SW 1271 (cell line): ENCODE measurements around the gene P2RX4.
"Not testable (repeated sequence)": the region's sequence is repeated elsewhere in the genome, so short reads cannot be mapped to it uniquely, and the experiment has no call there.

Experiments
- DNase-seq, 2 experiments: peaks; one replicate each; lab custom pipeline; 2025; lab: John Stamatoyannopoulos, UW

The P2RX4 gene

DNA sequence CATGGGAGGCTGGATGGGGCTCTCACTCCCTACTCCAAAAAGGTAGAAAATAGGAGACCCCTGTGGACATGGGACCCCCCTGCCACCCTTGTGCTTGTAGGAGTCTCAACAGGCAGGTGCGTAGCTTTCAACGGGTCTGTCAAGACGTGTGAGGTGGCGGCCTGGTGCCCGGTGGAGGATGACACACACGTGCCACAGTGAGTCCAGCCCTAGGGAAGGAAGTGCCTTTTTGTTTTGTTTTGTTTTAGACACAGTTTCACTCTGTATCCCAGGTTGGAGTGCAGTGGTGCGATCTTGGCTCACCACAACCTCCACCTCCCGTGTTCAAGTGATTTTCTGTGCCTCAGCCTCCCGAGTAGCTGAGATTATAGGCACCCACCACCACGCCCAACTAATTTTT is 12.9 kb downstream of the P2RX4 start:
- no peak for DNase-seq

DNA sequence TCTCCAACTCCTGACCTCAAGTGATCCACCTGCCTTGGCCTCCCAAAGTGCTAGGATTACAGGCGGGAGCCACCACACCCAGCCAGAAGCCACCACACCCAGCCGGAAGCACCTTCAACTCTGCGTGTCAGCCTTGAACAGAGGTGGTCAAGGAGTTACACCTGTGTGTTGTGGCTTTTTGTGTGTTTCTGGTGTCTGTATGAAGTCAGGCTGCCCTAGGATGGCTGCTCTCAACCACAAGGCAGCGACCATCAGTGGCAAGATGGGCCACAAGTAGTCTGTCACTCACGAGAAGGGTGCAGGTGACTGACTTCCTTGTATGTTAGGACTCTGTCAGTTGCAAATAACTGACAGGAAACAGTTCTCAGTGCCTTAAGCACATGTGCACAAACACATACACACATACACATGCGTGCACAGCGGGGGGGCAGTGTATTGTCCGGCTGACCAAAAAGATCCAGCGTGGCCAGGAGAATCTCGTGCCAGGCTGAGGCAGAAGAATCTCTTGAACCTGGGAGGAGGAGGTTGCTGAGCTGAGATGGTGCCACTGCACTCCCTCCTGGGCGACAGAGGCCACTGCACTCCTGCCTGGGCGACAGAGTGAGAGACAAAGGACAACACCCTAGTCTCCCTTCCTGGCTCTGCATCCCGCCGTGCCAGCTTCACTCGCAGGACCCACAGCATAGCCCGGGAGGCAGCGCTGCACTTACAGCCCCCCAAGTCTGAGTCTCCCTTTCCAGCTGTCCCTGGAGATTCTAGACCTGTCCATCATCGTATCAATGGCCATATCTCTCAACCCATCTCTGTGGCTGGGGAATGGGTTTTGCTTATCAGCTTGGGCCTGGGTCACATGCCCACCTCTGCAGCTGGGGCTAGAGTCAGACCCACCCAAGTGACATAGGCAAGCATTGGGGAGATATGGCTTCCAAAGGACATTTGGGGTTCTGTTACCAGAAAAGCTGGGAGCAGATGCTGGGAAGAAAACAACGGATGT is 13.7 kb downstream of the P2RX4 start:
- DNase-seq, result no peak

DNA sequence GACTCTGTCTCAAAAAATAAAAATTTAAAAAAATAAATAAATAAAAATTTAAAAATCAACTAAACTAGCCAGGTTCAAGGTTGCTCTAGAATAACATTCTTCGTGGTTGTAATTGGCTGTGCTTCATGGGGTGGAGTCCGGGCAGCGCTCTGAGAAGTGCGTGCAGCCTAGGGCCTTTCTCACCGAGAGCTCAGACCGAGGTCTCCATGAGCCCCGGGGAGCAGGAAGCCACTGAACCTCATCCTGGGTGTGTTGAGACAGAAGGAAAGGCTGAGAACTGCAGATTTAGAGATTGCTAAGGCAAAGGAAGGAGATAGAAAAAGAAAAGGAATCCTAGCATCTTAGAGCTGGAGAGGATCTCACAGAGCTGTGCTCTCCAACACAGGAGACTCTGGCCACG is 14.7 kb downstream of the P2RX4 start:
- DNase-seq, result no peak

DNA sequence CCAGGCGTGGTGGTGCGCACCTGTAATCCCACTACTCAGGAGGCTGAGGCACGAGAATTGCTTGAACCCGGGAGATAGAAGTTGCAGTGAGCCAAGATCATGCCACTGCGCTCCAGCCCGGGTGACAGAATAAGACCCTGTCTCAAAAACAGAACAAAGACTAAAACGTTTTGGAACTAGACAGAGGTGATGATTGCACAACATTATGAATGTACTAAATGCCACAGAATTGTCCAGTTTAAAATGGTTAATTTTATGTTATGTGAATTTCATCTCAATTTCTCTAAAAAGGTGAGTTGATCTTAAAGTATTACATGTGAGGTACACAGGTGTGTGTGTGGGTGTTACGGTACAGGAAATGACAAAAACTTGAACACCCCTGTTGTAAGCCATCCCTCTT is 16.5 kb downstream of the P2RX4 start:
- DNase-seq, result no peak

DNA sequence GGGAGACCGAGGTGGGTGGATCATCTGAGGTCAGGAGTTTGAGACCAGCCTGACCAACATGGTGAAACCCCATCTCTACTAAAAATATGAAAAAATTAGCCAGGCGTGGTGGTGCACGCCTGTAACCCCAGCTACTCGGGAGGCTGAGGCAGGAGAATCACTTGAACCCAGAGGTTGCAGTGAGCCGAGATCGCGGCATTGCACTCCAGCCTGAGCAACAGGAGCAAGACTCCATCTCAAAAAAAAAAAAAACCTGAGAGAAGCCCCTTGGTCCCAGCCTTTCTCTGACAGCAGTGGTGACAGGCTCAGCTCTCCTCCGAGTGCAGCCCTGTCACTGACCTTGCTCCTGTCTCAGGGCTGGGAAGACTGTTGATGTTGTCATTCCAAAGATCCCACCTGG is 16.9 kb downstream of the P2RX4 start:
- DNase-seq, result not testable (repeated sequence)

DNA sequence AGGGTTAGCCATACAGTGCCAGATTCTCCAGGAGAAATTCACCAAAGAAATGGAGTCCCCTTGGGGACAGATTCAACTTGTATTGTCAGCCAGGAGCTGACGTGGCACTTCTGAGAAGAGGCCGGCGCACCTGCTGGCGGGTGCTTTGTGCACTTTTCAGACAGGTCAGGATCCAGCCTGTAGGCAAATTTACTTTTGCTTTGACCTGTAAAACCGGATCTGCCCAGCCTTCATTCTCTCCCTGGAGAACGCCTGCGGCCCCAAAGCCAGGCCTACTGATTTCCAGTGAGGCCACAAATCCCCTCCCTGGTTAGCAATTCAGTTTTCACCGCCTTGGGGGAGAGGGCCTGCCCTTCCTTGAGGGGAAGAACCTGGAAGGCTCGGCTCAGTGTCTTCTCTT is 17.4 kb downstream of the P2RX4 start:
- DNase-seq, result no peak

DNA sequence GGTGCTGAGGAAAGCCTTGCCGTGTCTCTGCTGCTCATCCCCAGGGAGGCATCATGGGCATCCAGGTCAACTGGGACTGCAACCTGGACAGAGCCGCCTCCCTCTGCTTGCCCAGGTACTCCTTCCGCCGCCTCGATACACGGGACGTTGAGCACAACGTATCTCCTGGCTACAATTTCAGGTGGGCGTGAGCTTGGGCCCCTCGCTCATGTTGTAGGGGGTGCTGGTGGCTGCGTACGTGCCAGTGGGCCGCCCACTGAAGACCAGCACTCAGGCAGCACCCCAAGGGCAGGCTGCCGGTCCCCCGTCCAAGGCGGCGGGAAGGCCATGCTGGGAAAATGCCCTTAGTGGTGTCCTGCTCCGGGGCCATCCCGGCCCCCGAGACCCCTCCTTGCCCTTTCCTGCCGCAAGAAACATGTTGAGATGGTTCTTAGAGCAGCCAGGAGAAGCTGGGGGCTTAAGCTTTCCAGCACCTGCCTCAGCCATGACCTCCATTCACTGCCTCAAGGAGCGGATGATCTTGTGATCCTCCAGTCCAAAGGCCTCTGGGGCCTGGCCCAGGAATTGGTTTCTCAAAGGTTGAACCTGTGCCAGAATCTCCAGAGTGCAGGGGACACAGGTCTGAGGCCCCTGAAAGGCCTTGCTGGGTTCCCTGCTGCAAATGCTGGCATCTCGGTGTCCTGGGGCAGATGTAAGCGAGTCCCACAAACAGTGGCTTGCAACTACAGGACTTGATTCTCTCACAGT is 19.2 kb downstream of the P2RX4 start:
- no peak for DNase-seq

DNA sequence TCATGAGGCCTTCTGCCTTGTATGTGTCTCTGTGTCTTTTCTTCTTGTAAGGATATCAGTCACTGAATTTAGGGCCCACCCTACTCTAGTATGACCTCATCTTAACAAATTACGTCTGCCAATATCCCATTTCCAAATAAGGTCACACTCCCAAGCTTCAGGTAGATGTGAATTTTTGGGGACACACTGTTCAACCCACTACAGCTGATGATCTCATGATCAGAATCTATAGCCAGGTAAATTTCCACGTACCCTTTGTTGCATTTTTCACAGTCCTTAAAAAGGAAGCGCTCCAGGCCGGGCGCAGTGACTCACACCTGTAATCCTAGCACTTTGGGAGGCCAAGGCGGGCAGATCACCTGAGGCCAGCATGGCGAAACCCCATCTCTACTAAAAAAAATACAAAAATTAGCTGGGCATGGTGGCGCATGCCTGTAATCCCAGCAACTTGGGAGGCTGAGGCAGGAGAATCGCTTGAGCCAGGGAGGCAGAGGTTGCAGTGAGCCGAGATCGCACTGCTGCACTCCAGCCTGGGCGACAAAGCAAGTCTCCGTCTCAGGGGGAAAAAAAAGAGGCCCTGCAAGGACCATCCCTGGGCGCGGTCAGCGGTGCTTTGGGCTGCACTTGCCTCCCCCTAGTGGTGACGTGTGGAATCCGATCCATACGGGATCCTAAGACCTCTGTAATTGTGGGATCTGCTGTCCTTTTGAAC is 20.1 kb downstream of the P2RX4 start:
- DNase-seq, result peak; percentile 41 to 62

DNA sequence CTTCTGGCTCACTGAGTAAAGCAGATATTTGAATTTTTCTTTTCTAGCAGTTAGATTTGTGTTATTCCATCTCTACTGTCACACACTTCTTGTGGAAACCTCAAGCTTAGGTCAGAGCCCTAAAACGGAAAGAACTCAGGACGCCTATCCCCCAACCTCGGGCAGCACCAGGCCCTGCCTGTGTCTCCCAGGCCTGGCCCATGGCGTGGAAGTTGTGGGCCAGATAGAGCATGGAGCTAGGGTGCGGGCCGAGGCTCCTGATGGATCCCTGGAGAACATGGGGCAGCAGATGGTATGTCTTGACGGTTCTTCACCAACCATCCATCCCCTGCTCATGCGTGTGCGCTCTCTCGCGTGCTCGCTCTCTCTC is 20.6 kb downstream of the P2RX4 start:
- no peak for DNase-seq

DNA sequence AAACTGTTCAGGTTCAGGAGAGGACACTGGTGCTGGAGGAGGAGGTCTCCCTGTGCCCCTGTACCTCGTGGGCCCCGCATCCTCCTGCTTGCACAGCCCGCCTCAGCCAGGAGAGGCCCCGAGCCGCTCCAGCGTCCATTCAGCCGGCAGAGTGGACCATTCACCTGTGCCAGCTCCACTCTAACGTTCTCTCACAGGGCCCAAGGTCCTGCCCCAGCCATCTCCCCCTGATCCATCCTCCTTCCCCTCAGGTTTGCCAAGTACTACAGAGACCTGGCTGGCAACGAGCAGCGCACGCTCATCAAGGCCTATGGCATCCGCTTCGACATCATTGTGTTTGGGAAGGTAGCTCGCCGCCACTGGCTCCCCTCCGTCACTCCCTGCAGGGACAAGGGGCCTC is 22.2 kb downstream of the P2RX4 start:
- DNase-seq, result no peak

DNA sequence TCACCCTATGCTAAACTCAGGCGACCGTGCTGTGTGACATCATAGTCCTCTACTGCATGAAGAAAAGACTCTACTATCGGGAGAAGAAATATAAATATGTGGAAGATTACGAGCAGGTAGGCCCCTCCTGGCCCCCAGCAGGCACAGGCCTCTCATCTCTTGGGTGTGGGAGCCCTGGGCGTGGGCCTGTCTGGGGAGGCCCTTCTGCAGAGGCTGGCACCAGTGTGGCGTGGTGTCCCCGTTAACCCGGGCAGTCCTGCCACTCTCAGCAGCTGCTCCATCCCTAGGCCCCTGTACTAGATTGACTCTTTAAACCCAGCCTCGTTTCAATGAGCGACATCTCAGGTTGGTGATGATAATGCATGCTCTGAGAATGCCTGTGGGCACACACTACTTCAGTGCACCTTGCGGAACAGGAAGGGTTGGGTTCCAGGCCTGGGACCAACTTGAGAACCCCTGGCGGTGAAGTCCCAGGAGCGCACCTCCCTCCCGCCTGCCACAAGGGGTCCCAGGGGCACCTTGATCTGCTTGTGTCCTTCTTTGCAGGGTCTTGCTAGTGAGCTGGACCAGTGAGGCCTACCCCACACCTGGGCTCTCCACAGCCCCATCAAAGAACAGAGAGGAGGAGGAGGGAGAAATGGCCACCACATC is 23.2 kb downstream of the P2RX4 start:
- DNase-seq, result no peak

DNA sequence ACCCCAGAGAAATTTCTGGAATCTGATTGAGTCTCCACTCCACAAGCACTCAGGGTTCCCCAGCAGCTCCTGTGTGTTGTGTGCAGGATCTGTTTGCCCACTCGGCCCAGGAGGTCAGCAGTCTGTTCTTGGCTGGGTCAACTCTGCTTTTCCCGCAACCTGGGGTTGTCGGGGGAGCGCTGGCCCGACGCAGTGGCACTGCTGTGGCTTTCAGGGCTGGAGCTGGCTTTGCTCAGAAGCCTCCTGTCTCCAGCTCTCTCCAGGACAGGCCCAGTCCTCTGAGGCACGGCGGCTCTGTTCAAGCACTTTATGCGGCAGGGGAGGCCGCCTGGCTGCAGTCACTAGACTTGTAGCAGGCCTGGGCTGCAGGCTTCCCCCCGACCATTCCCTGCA is 23.7 kb downstream of the P2RX4 start:
- no peak for DNase-seq

DNA sequence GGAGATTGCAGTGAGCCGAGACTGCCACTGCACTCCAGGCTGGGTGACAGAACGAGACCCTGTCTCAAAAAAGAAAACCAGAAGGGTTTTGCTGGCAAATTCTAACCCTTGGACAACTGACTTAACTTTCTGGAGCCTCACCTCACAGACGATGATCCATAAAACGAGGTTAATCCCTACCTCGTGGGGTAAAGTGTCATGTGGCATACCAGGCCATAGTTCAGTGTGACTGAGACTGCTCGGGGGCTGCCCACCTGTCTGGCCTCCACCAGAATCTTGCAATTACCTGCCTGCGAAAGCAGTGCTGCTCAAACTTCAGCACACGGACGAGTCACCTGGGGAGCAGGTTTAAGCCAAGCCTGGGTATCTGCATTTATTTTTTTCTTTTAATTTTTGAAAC is 26.8 kb downstream of the P2RX4 start:
- no peak for DNase-seq

DNA sequence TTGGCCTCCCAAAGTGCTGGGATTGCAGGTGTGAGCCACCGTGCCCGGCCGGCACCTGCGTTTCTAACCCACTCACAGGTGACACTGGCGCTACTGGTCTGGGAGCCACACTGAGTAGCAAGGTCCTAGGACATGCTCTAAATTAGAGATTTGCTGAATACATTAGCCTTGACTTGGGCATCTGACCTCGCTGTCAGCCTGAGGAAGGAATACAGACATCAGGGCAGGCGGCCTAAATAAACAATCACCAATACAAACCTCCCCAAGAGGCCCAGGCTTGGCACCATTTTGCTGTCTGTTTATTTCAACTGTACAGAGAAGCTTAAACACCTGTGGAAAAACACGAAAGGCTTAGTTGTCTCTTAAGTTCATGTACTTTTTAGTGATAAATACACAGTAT is 27.5 kb downstream of the P2RX4 start:
- DNase-seq, result no peak

DNA sequence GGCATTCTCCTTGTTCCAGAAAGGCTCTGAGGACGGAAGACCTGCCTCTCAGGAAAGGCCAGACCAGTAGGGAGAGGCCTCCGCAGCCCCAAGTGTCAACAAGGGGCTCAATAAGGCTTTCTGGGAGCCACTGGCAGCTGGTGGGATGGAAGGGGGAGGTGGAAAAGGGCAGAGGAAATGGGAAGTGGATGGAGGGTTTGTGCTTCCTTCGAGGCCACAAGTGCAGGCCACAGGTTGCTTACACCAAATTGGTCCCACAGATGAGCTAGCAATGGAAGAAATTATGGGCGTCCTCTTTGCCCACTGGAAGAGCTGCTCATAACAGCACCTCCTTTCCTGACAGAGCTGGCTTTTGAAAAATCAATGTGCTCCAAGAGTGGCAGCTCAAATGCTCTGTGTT is 28.2 kb downstream of the P2RX4 start:
- DNase-seq, result no peak

DNA sequence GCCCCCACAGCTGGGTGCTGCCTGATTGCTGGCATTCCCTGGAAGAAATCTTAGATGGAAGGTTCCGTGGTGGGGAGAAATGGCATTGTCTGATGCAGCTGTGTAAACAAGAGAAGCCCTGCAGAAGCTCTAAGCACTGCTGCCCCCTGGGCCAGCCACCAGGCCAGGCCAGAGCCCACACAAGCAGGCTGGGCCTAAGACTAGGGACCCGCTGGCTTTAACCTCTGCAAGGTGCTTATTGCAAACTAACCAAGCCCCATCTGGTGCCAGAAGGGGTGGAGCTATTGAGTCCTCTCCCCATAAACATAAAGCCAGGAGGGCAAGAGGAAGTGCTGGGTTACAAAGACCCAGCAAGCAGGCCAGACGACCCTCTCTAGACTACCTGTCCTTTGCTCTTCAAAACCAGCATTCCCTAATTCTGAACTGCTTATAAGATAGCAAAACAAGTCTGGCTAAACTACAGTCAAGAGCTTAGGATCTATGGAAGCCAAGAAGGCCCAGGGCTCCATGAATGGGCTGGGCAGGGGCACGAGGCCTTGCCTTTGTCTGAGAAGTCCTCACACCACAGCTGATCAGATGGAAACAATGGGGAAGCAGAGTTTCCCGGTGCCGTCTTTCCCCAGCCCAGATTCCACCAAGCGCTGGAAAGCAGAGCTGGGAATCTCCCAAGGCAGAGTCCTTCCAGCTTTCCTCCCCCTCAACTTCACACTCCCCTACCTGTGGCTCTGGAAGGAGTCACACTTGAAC is 28.8 kb downstream of the P2RX4 start:
- no peak for DNase-seq

DNA sequence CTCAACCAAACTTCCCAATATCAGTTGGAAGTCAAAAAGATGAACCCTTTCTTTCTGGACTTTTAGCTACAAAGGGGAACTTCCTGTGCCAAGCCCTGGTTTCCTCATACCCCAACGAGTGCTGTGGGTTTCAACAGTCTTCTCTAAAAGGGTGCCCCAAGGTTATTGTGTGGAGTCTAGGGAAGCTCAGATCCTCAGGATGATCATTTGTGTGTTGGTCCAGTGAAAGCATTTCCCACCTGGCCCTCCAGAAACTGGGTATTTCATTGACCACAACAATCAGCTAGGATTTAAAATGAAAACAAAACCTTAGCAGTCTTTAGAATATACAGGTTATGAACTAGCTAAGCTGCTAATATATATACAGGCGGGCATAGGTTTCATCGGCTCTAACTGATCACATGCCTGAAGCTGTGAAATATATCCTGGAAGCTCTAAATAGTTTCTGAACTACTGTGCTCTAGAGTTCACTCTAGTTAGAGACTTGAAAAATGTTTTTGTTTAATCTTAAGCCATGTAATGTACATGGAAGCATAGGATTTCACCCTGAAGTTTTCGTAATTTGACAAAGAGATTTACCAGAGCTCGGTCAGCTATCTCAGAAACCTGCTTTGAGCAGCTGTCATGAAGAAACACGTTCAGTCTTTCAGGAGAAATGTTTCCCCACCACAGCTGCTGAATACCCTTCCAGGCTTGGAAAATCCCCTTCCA is 29.6 kb downstream of the P2RX4 start:
- no peak for DNase-seq

DNA sequence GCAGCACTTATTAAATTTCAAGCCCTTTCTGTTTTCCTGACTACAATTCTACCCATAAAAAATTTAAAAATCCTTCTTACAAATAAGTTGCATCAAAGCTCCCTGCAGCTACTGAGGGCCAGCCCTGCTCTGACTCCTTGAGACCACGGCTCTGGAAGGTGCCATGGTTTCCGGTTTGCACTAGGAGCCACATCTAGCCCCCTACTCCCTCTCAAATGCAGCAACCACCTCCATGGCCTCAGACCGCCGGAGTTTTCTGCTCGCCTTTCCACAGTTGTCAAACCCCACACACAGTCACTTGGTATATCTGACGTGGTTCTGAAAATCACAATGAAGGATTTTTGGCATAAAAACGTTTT is 30.1 kb downstream of the P2RX4 start:
- no peak for DNase-seq

DNA sequence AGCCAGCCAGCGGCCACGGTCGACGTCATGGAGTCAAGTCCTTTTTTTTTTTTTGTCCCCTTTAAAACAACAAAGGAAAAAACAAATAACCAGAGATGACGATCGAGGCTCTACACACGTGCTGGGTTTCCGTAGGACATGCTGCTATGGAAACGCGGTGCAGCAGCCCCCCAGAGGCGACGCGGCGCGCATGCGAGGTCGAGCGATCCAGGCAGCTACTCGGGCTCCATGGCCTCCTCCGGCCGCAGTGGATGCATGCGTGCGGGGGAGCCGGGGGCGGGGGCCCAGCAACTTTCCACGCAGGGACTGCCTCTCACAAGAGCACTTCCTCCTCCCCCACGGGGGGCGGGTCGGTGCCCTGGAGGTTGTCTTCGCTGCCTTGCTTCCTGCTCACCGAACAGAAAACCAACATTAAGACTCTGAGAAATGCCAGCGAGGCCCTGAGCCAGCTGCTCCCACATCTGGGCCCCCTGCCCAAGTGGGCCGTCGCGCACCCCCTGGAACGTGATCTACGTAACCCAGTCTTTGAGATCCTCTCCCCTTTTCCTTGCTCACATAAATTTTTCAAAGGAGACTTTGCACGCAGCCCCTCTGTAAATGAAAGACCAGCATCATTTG is 30.7 kb downstream of the P2RX4 start:
- DNase-seq, result no peak
